ENCODE measurements around the gene VPS13D.

VPS13D gene

DNA sequence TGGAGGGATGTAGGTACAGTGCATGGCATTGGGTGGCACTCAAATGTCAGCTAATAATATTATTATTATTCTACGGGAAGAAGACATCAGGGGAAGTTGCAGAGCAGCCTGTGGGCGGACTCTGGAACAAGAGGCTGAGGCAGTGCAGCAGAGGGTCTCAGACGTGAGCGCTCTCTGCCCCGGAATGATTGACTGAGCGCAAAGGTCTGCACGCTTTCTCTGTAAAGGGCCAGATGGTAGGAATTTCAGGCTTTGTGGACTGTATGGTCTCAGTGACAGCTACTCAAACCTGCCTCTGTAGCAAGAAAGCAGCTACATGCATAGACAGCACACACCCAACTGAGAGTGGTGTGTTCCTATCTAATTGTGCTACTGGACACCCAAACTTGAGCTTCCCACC is 29.6 kb upstream of the VPS13D start:
- TF ChIP-seq, protein P1, sequence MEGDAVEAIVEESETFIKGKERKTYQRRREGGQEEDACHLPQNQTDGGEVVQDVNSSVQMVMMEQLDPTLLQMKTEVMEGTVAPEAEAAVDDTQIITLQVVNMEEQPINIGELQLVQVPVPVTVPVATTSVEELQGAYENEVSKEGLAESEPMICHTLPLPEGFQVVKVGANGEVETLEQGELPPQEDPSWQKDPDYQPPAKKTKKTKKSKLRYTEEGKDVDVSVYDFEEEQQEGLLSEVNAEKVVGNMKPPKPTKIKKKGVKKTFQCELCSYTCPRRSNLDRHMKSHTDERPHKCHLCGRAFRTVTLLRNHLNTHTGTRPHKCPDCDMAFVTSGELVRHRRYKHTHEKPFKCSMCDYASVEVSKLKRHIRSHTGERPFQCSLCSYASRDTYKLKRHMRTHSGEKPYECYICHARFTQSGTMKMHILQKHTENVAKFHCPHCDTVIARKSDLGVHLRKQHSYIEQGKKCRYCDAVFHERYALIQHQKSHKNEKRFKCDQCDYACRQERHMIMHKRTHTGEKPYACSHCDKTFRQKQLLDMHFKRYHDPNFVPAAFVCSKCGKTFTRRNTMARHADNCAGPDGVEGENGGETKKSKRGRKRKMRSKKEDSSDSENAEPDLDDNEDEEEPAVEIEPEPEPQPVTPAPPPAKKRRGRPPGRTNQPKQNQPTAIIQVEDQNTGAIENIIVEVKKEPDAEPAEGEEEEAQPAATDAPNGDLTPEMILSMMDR (IDR thresholded peaks at IDR 0.05; ENCODE audit: low read depth, low read length): no peak
- no peak for DNase-seq (ENCODE audit: low read depth in 2 of 2)

DNA sequence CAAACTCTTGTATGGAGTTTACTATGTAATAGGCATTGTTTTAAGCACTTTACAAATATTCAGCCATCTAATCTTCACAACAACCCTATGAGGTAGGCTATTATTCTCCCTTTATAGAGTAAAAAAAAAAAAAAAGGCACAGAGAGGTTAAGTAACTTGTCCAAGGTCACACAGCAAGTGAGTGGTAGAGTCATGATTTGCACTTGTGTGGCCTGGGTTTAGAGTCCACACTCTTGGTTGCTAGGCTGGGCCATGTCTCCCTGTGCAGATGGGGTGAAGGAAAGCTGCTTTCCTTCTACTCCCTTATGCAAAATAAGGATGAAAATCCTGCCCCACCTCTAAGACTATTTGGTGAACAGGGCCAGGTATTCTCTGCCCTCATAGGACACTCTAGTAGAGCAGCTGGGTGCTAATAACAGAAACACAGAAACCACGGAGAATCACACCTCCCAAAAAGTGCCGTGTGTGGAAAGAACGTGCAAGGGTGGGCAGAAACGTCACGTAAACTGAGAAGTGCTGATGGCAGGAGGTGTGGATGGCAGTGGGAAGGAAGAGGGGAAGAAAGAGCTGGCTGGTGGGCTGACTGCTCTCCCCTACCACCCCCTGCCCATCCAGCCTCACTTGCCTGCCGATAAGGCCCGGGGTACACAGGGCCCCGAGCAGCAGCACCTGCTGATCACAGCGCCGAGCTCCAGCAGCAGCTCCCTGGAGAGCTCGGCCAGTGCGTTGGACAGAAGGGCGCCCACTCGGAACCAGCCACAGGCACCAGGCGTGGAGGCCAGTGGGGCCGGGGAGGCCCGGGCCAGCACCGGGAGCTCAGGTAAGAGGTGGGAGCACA is 28.3 kb upstream of the VPS13D start:
- no peak overlapping the region for H3K4me3 ChIP-seq (replicated peaks in 1 of 2; ENCODE audit: low read depth in 2 of 2, low read length in 2 of 2)
- TF ChIP-seq, protein P1 (IDR thresholded peaks at IDR 0.05; ENCODE audit: low read depth, low read length): no peak
- DNase-seq (ENCODE audit: low read depth in 2 of 2): no peak

More for the DNA sequence above, 29.6 kb upstream of the VPS13D start:
- no peak overlapping the region for H3K4me3 ChIP-seq (replicated peaks in 1 of 2; ENCODE audit: low read depth in 2 of 2, low read length in 2 of 2)

DNA sequence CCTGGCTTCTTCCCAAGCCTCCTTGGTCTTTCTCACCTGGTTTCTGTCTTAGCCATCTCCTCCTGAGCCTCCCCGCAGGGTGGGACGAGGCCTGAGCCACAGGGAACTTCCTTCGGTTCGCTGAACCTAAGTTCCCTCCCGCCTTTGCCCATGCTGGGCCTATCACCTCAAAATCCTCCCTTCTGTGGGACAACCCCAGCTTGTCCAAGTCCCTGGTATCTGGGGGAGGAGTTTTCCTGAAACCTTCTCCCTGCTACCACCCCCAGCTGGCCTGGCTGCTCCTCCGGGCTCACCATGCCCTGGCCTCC is 27.7 kb upstream of the VPS13D start:
- TF ChIP-seq, protein P1 (IDR thresholded peaks at IDR 0.05; ENCODE audit: low read depth, low read length): no peak
- H3K4me3 ChIP-seq (replicated peaks in 1 of 2; ENCODE audit: low read depth in 2 of 2, low read length in 2 of 2): no peak overlapping the region
- DNase-seq (ENCODE audit: low read depth in 2 of 2): no peak

DNA sequence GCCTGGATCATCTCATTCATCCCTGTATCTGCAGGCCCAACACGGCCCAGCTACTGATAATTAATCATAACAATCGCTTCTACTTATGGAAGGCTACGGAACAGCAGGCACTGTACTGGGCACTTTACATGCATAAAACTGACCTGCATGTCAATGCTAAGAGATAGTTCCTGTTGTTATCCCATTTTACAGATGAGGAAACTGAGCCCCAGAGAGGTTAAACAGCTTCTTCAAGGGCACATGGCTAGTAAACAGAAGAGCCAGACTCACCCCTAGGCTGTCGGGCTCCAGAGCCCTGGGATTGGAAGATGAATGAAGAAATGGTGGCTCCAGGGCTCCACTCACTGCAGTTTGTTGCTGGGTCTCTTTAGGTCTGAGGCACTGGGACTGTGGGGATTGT is 27.3 kb upstream of the VPS13D start:
- H3K4me3 ChIP-seq (replicated peaks in 1 of 2; ENCODE audit: low read depth in 2 of 2, low read length in 2 of 2): no peak overlapping the region
- TF ChIP-seq, protein P1 (IDR thresholded peaks at IDR 0.05; ENCODE audit: low read depth, low read length): no peak
- DNase-seq (ENCODE audit: low read depth in 2 of 2): no peak

DNA sequence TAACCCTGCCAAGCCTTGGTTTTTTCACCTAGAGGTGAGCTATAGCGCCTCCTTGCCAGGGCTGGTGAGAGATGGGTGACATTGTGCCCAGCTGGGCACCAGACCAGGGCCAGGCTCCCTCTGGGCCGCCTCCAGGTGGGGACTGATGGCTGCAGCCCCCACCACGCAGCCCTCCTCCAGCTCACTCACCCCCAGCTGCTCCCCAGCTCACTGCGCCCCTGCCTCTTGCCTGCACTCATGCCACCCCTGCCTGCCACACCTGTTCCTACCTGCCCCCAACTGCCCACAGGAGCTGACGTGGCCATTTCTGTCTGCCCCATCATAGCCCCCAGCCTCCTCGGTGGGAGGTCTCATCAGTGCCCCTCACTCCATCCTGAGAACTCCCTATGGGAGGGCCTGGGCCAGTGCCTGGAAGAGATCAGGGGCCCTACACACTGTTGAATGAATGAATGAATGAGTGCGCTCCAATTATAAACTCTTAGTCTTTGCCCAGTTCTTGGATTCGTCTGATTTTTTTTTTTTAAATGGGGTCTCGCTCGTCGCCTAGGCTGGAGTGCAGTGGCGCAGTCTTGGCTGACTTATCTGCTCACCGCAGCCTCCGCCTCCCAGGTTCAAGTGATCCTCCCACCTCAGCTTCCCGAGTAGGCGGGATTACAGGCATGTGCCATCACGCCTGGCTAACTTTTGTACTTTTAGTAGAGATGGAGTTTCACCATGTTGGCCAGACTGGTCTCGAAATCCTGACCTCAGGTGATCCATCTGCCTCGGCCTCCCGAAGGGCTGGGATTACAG is 26.4 kb upstream of the VPS13D start:
- no peak for DNase-seq (ENCODE audit: low read depth in 2 of 2)
- TF ChIP-seq, protein P1 (IDR thresholded peaks at IDR 0.05; ENCODE audit: low read depth, low read length): no peak
- no peak overlapping the region for H3K4me3 ChIP-seq (replicated peaks in 1 of 2; ENCODE audit: low read depth in 2 of 2, low read length in 2 of 2)

DNA sequence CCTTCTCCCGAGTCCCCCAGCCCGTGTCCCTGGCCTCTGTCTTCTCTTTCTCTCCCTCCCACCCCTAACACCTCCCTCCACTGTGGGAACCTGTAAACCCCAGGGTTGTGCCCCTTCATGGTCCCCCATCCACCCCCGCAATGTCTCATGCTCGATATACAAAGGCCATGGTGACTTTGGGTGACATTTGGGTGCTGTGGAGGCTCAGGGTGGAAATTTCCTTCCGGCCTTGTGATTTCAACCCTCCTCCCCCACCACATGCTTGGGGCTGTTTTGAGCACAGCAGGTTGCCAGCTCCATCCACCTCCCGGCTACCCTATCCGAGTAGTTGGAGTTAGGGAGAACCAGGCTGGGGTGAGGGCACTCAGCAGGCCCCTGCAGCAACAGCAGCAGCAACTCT is 25.7 kb upstream of the VPS13D start:
- no peak overlapping the region for H3K4me3 ChIP-seq (replicated peaks in 1 of 2; ENCODE audit: low read depth in 2 of 2, low read length in 2 of 2)
- no peak for DNase-seq (ENCODE audit: low read depth in 2 of 2)
- TF ChIP-seq, protein P1 (IDR thresholded peaks at IDR 0.05; ENCODE audit: low read depth, low read length): no peak
